Sigmoid colon (tissue), 4 donors: ENCODE measurements around the gene FBLN2.

Experiments
- CTCF ChIP-seq, 4 experiments: fragments of 450-650 bp in 3 of 4; fragments of 200-600 bp in 1 of 4; IDR thresholded peaks; one replicate each; pipeline ENCODE4 v1.5.1; 2016 to 2019; ENCODE audit warnings: antibody characterized with exemption in 4 of 4, mild to moderate bottlenecking in 3 of 4, moderate library complexity in 2 of 4
- EP300 ChIP-seq, 4 donors: sonication (generic); formaldehyde crosslinking; IDR thresholded peaks; one replicate each; pipeline ENCODE4 v1.6.1; 2017; ENCODE audit warnings: antibody characterized with exemption in 4 of 4
- POLR2A ChIP-seq, 2 donors: fragments of 450-650 bp; IDR thresholded peaks; one replicate each; pipeline ENCODE4 v1.6.1; 2016; ENCODE audit warnings: antibody characterized with exemption in 2 of 2, mild to moderate bottlenecking in 2 of 2, moderate library complexity in 2 of 2
- POLR2AphosphoS5 ChIP-seq, 4 donors: sonication (generic); formaldehyde crosslinking; IDR thresholded peaks; one replicate each; pipeline ENCODE4 v1.6.1; 2017; ENCODE audit warnings: antibody characterized with exemption in 4 of 4

GRCh38 chr3:13513913-13514517, 34.9 kb upstream of the FBLN2 start:
- TF ChIP-seq CTCF (IDR thresholded peaks at IDR 0.05): no peak
- TF ChIP-seq EP300 (IDR thresholded peaks at IDR 0.05): no peak
- TF ChIP-seq POLR2A (IDR thresholded peaks at IDR 0.05): no peak
- TF ChIP-seq POLR2AphosphoS5 (IDR thresholded peaks at IDR 0.05): no peak
